A673 (cell line): ENCODE measurements around the gene CACNA2D4. TPM values are rescaled to one million over a fixed set of nuclear protein-coding genes. Genes with fewer than 3 reads are reported as not detected.

Source experiments
- BruUV-seq: library from RNA; stranded (reverse); fragments of 400-500 nt; replicated peaks from 2 replicates; lab custom pipeline; 2021; lab: Mats Ljungman, UMichigan
- CTCF ChIA-PET: fragments of 300-600 bp; sonication (Branson Sonifier 250); formaldehyde crosslinking; loops from one replicate; lab custom pipeline; 2022; ENCODE audit warnings: antibody characterized with exemption; lab: Charles Lee
- POLR2A ChIA-PET: fragments of 300-600 bp; sonication (Branson Sonifier 250); formaldehyde crosslinking; loops from one replicate; lab custom pipeline; 2022; ENCODE audit warnings: antibody characterized with exemption; ENCODE audit not compliant: low non-redundant PET; lab: Charles Lee
- DNase-seq: peaks from one replicate; pipeline ENCODE4 v3.0.0-alpha.2; 2015; ENCODE audit warnings: low spot score
- H3K27ac ChIP-seq: fragments of 200-600 bp; sonication (generic); 2 replicates; pipeline ENCODE4 v1.5.1; 2016; ENCODE audit warnings: mixed run types, low read depth, mild to moderate bottlenecking, mixed read lengths, antibody characterized with exemption, low read length; ENCODE audit not compliant: poor library complexity, severe bottlenecking
- H3K27me3 ChIP-seq: fragments of 200-600 bp; sonication (generic); replicated peaks from 2 replicates; pipeline ENCODE4 v1.6.1; 2017; ENCODE audit warnings: mixed run types, low read depth, mild to moderate bottlenecking, mixed read lengths, antibody characterized with exemption, low read length; ENCODE audit not compliant: insufficient read depth, poor library complexity
- H3K36me3 ChIP-seq: fragments of 200-600 bp; sonication (generic); 2 replicates; pipeline ENCODE4 v1.6.1; 2016; ENCODE audit warnings: mixed run types, mild to moderate bottlenecking, mixed read lengths, antibody characterized with exemption, low read length; ENCODE audit not compliant: insufficient read depth, poor library complexity, severe bottlenecking
- H3K4me1 ChIP-seq: fragments of 200-600 bp; sonication (generic); 2 replicates; pipeline ENCODE4 v1.6.1; 2017; ENCODE audit warnings: mixed run types, mild to moderate bottlenecking, mixed read lengths, antibody characterized with exemption, low read length; ENCODE audit not compliant: insufficient read depth, poor library complexity, severe bottlenecking
- H3K4me3 ChIP-seq: fragments of 200-600 bp; sonication (generic); 2 replicates; pipeline ENCODE4 v1.5.1; 2016; ENCODE audit warnings: low read depth, mixed run types, mild to moderate bottlenecking, mixed read lengths, low read length; ENCODE audit not compliant: poor library complexity, severe bottlenecking
- H3K9me3 ChIP-seq: fragments of 200-600 bp; sonication (generic); 2 replicates; pipeline ENCODE4 v1.6.1; 2016; ENCODE audit warnings: mixed run types, low read depth, mild to moderate bottlenecking, mixed read lengths, antibody characterized with exemption, low read length; ENCODE audit not compliant: poor library complexity, severe bottlenecking
- EZH2 ChIP-seq: fragments of 200-600 bp; sonication (generic); IDR thresholded peaks from 2 replicates; pipeline ENCODE4 v1.6.1; 2017; ENCODE audit warnings: borderline replicate concordance, low read depth, mild to moderate bottlenecking, mixed read lengths, antibody characterized with exemption, low read length; ENCODE audit not compliant: poor library complexity, severe bottlenecking
- intact Hi-C: fragments of 100-400 bp; cut with micrococcal nuclease; formaldehyde crosslinking; loops from one replicate; pipeline ENCODE4 v1.10.0; 2022; ENCODE audit not compliant: unreplicated experiment
- total RNA-seq: library from RNA; stranded (reverse); gene quantifications from 2 replicates; pipeline ENCODE4 v1.2.3, GENCODE V29; 2021
- TF ChIP-seq, protein P1 (sequence below): fragments of 300-800, 200-600 bp; sonication (generic); conservative IDR thresholded peaks from 2 replicates; pipeline ENCODE4 v1.5.1; 2017; ENCODE audit warnings: low read depth, mild to moderate bottlenecking, antibody characterized with exemption, low read length, moderate library complexity, mixed read lengths

Gene CACNA2D4
- total RNA-seq, 1 experiment from 2014 or later: 0.41 TPM

- no peak for TF ChIP-seq EZH2
- TF ChIP-seq, protein P1, sequence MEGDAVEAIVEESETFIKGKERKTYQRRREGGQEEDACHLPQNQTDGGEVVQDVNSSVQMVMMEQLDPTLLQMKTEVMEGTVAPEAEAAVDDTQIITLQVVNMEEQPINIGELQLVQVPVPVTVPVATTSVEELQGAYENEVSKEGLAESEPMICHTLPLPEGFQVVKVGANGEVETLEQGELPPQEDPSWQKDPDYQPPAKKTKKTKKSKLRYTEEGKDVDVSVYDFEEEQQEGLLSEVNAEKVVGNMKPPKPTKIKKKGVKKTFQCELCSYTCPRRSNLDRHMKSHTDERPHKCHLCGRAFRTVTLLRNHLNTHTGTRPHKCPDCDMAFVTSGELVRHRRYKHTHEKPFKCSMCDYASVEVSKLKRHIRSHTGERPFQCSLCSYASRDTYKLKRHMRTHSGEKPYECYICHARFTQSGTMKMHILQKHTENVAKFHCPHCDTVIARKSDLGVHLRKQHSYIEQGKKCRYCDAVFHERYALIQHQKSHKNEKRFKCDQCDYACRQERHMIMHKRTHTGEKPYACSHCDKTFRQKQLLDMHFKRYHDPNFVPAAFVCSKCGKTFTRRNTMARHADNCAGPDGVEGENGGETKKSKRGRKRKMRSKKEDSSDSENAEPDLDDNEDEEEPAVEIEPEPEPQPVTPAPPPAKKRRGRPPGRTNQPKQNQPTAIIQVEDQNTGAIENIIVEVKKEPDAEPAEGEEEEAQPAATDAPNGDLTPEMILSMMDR: no peak
- Histone ChIP-seq H3K9me3 (no peaks in the 10 kb centered on the region), H3K36me3 (no peaks in the 10 kb centered on the region), H3K27me3 (no peaks in the 10 kb centered on the region), H3K4me3 (no peak overlapping the region), H3K27ac (no peak overlapping the region), H3K4me1 (no peaks in the 10 kb centered on the region)
- BruUV-seq: no TSS peak
- POLR2A ChIA-PET: no interaction called here
- DNase-seq: no peak
- CTCF ChIA-PET: no interaction called here
- intact Hi-C loops: no loop called here
These were observed 31.5 kb upstream of the CACNA2D4 start for GRCh38 chr12:1949771-1950470.

GRCh38 chr12:1948883-1949282 is 30.4 kb upstream of the CACNA2D4 start:
- TF ChIP-seq, protein P1: no peak
- no peak for TF ChIP-seq EZH2
- Histone ChIP-seq H3K27me3 (no peaks in the 10 kb centered on the region), H3K9me3 (no peaks in the 10 kb centered on the region), H3K4me3 (no peak overlapping the region), H3K36me3 (no peaks in the 10 kb centered on the region), H3K4me1 (no peaks in the 10 kb centered on the region), H3K27ac (no peak overlapping the region)
- ChIA-PET CTCF (no interaction called here), POLR2A (no interaction called here)
- DNase-seq: no peak
- intact Hi-C loops: no loop called here
- BruUV-seq: no TSS peak

GRCh38 chr12:1947081-1947480 is 28.6 kb upstream of the CACNA2D4 start:
- Histone ChIP-seq H3K27ac (no peak overlapping the region), H3K9me3 (no peaks in the 10 kb centered on the region), H3K4me3 (no peak overlapping the region), H3K4me1 (no peaks in the 10 kb centered on the region), H3K36me3 (no peaks in the 10 kb centered on the region), H3K27me3 (no peaks in the 10 kb centered on the region)
- no peak for DNase-seq
- TF ChIP-seq, protein P1: no peak
- TF ChIP-seq EZH2: no peak
- intact Hi-C loops: no loop called here
- ChIA-PET CTCF (no interaction called here), POLR2A (no interaction called here)
- BruUV-seq: no TSS peak
